CD14-positive monocyte (primary cell): Measurements from ENCODE around the gene KLHL13. TPM values are rescaled to one million over a fixed set of nuclear protein-coding genes. Genes with fewer than 3 reads are reported as not detected.

ENCODE experiments used
- DNase-seq, 3 donors: peaks; one replicate each; pipeline ENCODE4 v3.0.0-alpha.2; 2011 to 2022
- H2AFZ ChIP-seq: 2 replicates; pipeline ENCODE4 v1.6.0; 2012; ENCODE audit warnings: mild to moderate bottlenecking, low read depth, low read length, inconsistent platforms; ENCODE audit not compliant: insufficient read depth, poor library complexity, severe bottlenecking
- H3K27ac ChIP-seq, 2 donors: 1 replicate in 1 of 2; 2 replicates in 1 of 2; pipeline ENCODE4 v1.5.1; 2012 to 2013; ENCODE audit warnings: low read length in 2 of 2, control low read depth in 1 of 2, inconsistent platforms in 1 of 2, low read depth in 1 of 2, mild to moderate bottlenecking in 1 of 2
- H3K27me3 ChIP-seq, 2 donors: one replicate each; pipeline versions ENCODE4 v1.6.0 to v1.6.1; 2011 to 2013; ENCODE audit warnings: low read length in 2 of 2; ENCODE audit not compliant: control insufficient read depth in 2 of 2, insufficient read depth in 2 of 2
- H3K36me3 ChIP-seq, 2 donors: replicated peaks in 1 of 2; 1 replicate in 1 of 2; 2 replicates in 1 of 2; pipeline versions ENCODE4 v1.5.1 to v1.6.1; 2012 to 2013; ENCODE audit warnings: low read length in 2 of 2, control low read depth in 1 of 2, inconsistent platforms in 1 of 2, mild to moderate bottlenecking in 1 of 2; ENCODE audit not compliant: insufficient read depth in 2 of 2, control insufficient read depth in 1 of 2
- H3K4me1 ChIP-seq, 2 donors: 1 replicate in 1 of 2; 2 replicates in 1 of 2; pipeline versions ENCODE4 v1.5.1 to v1.6.1; 2012 to 2013; ENCODE audit warnings: low read length in 2 of 2, control low read depth in 1 of 2, inconsistent platforms in 1 of 2, mild to moderate bottlenecking in 1 of 2, moderate library complexity in 1 of 2; ENCODE audit not compliant: insufficient read depth in 2 of 2, control insufficient read depth in 1 of 2
- H3K4me2 ChIP-seq: replicated peaks from 2 replicates; pipeline ENCODE3; 2012; ENCODE audit warnings: low read length, moderate library complexity, mild to moderate bottlenecking; ENCODE audit not compliant: poor library complexity, severe bottlenecking; ENCODE audit errors: extremely low read depth
- H3K4me3 ChIP-seq, 3 experiments: fragments of 200-600 bp in 1 of 3; sonication (generic) in 1 of 3; replicated peaks in 1 of 3; 1 replicate in 2 of 3; 2 replicates in 1 of 3; pipeline ENCODE4 v1.5.1; 2011 to 2013; ENCODE audit warnings: low read length in 3 of 3, mild to moderate bottlenecking in 3 of 3, control low read depth in 2 of 3, low read depth in 2 of 3, inconsistent platforms in 1 of 3, moderate library complexity in 1 of 3
- H3K79me2 ChIP-seq: 2 replicates; pipeline ENCODE4 v1.6.0; 2012; ENCODE audit warnings: mild to moderate bottlenecking, control low read depth, inconsistent platforms, low read length, moderate library complexity; ENCODE audit not compliant: insufficient read depth
- H3K9ac ChIP-seq: 2 replicates; pipeline ENCODE4 v1.6.0; 2017; ENCODE audit warnings: low read length, mild to moderate bottlenecking; ENCODE audit not compliant: insufficient read depth, poor library complexity, severe bottlenecking
- H3K9me3 ChIP-seq, 2 donors: replicated peaks in 1 of 2; 1 replicate in 1 of 2; 2 replicates in 1 of 2; pipeline versions ENCODE4 v1.5.1 to v1.6.1; 2012 to 2013; ENCODE audit warnings: low read length in 2 of 2, control low read depth in 1 of 2; ENCODE audit not compliant: control insufficient read depth in 1 of 2, insufficient read depth in 1 of 2
- H4K20me1 ChIP-seq: 2 replicates; pipeline ENCODE4 v1.6.0; 2012; ENCODE audit warnings: mild to moderate bottlenecking, low read length, control low read depth, moderate library complexity; ENCODE audit not compliant: insufficient read depth
- H3K27ac Mint-ChIP-seq, 7 donors: one replicate each; pipeline ENCODE4 v1.8.0; 2020; ENCODE audit warnings: mild to moderate bottlenecking in 7 of 7, mixed read lengths in 7 of 7, moderate library complexity in 6 of 7, inconsistent platforms in 2 of 7
- H3K27me3 Mint-ChIP-seq, 3 donors: one replicate each; pipeline ENCODE4 v1.8.0; 2021 to 2022; ENCODE audit warnings: low read depth in 3 of 3, mild to moderate bottlenecking in 3 of 3, mixed read lengths in 3 of 3, moderate library complexity in 3 of 3, inconsistent platforms in 1 of 3
- H3K36me3 Mint-ChIP-seq, 2 donors: one replicate each; pipeline ENCODE4 v1.8.0; 2020; ENCODE audit warnings: mixed read lengths in 2 of 2, inconsistent platforms in 1 of 2, mild to moderate bottlenecking in 1 of 2
- H3K4me1 Mint-ChIP-seq: one replicate; pipeline ENCODE4 v1.8.0; 2020; ENCODE audit warnings: mild to moderate bottlenecking, mixed read lengths
- H3K4me3 Mint-ChIP-seq, 2 donors: one replicate each; pipeline ENCODE4 v1.8.0; 2020; ENCODE audit warnings: mild to moderate bottlenecking in 2 of 2, mixed read lengths in 2 of 2, moderate library complexity in 1 of 2
- H3K9me3 Mint-ChIP-seq, 7 donors: one replicate each; pipeline ENCODE4 v1.8.0; 2020 to 2022; ENCODE audit warnings: mixed read lengths in 7 of 7, mild to moderate bottlenecking in 6 of 7, moderate library complexity in 6 of 7, inconsistent platforms in 2 of 7
- WGBS: methylation state at CpG from one replicate; pipeline ENCODE4 v1.1.5; 2013; ENCODE audit warnings: missing lambda C conversion rate; ENCODE audit not compliant: insufficient coverage; 5-methylcytosine and 5-hydroxymethylcytosine counted together
- intact Hi-C, 2 donors: fragments of 100-400 bp; cut with micrococcal nuclease; formaldehyde crosslinking; loops; one replicate each; pipeline versions ENCODE4 v1.15.0 to v1.15.1; 2023
- polyA plus RNA-seq, 3 donors: library from polyadenylated mRNA; depleted of rRNA in 1 of 3; unstranded in 2 of 3; stranded (reverse) in 1 of 3; fragments of 300-500 nt in 2 of 3; fragments of >200 nt in 1 of 3; fragmentation: Illumina TruSeq in 2 of 3; gene quantifications; 1 replicate in 2 of 3; 2 replicates in 1 of 3; pipeline ENCODE4 v1.2.3, GENCODE V29; 2012 to 2021
- TF ChIP-seq, protein P1 (sequence below): fragments of 200-600 bp; IDR thresholded peaks from one replicate; pipeline ENCODE4 v1.8.0; 2022; ENCODE audit warnings: antibody characterized with exemption, mild to moderate bottlenecking

The KLHL13 gene
- polyA plus RNA-seq, 3 donors = 0.05 to 0.41 (median 0.10) TPM

DNA sequence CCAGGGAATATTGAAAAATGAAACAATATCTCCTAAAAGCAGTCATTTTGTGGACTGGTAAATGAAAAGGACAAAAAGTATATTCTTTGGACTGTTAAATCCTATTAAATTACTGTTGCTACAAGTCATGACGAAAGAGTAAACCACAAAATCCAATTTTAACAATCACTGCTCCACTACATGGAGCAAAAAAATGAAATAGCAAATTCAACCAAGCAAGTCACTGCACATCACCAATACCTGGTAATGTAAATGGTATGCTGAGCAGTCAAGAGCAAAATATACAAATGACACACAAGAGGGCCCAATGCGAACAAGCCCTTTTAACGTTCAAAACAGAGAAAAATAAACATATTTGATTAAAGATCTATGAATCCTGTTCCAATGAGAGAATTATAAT, 126.2 kb downstream of the KLHL13 start:
- Mint-ChIP-seq H3K4me3 (no peak overlapping the region), H3K27me3 (no peaks in the 10 kb centered on the region), H3K4me1 (no peaks in the 10 kb centered on the region), H3K9me3 (no peaks in the 10 kb centered on the region), H3K27ac (no peak overlapping the region), H3K36me3 (no peaks in the 10 kb centered on the region)
- WGBS = no CpG with 5 or more reads among the region's 3 CpGs
- Histone ChIP-seq H3K36me3 (no peaks in the 10 kb centered on the region), H3K9ac (no peak overlapping the region), H3K4me2 (no peak overlapping the region), H3K79me2 (no peaks in the 10 kb centered on the region), H3K27me3 (peaks cover 0 to 2% of the 10 kb centered on the region in 2 donors), H3K4me3 (no peak overlapping the region), H2AFZ (no peak overlapping the region), H3K27ac (no peak overlapping the region), H3K4me1 (no peaks in the 10 kb centered on the region), H3K9me3 (no peaks in the 10 kb centered on the region), H4K20me1 (no peaks in the 10 kb centered on the region)
- TF ChIP-seq, protein P1, sequence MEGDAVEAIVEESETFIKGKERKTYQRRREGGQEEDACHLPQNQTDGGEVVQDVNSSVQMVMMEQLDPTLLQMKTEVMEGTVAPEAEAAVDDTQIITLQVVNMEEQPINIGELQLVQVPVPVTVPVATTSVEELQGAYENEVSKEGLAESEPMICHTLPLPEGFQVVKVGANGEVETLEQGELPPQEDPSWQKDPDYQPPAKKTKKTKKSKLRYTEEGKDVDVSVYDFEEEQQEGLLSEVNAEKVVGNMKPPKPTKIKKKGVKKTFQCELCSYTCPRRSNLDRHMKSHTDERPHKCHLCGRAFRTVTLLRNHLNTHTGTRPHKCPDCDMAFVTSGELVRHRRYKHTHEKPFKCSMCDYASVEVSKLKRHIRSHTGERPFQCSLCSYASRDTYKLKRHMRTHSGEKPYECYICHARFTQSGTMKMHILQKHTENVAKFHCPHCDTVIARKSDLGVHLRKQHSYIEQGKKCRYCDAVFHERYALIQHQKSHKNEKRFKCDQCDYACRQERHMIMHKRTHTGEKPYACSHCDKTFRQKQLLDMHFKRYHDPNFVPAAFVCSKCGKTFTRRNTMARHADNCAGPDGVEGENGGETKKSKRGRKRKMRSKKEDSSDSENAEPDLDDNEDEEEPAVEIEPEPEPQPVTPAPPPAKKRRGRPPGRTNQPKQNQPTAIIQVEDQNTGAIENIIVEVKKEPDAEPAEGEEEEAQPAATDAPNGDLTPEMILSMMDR = no peak
- intact Hi-C loops = no loop called here
- DNase-seq = no peak

DNA sequence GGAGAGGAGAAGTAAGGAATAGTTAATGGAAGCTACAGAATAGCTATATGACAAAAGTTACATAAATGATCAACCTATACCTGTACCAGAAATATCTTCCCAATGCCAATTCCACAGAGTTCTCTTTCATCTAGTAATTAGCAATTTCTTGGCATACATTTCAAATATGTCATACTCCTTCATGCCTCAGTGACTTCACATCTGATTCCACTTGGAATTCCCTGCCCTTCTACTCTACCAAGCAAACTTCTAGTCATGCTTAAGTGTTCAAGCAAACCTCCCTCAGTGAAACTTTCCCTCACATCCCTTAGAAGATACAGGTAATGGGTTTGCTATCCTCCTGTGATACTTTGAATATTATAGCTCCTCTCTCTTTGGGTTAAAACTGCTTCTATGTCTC, 127.1 kb downstream of the KLHL13 start:
- Histone ChIP-seq H4K20me1 (no peaks in the 10 kb centered on the region), H3K27me3 (peaks cover 0 to 2% of the 10 kb centered on the region in 2 donors), H3K4me3 (no peak overlapping the region), H3K9ac (no peak overlapping the region), H2AFZ (no peak overlapping the region), H3K9me3 (no peaks in the 10 kb centered on the region), H3K79me2 (no peaks in the 10 kb centered on the region), H3K4me2 (no peak overlapping the region), H3K36me3 (no peaks in the 10 kb centered on the region), H3K4me1 (no peaks in the 10 kb centered on the region), H3K27ac (no peak overlapping the region)
- Mint-ChIP-seq H3K27ac (no peak overlapping the region), H3K9me3 (no peaks in the 10 kb centered on the region), H3K4me3 (no peak overlapping the region), H3K4me1 (no peaks in the 10 kb centered on the region), H3K27me3 (no peaks in the 10 kb centered on the region), H3K36me3 (no peaks in the 10 kb centered on the region)
- TF ChIP-seq, protein P1 = no peak
- intact Hi-C loops = no loop called here
- no peak for DNase-seq
